Breast epithelium (tissue), 4 donors: ENCODE measurements around the gene FERMT1. TPM values are rescaled to one million over a fixed set of nuclear protein-coding genes. Genes with fewer than 3 reads are reported as not detected.

Source experiments
- DNase-seq, 2 donors: peaks; one replicate each; pipeline ENCODE4 v3.0.0-alpha.2; 2019; ENCODE audit warnings: low spot score in 2 of 2
- H3K27ac ChIP-seq, 2 donors: fragments of 200-600 bp; sonication (generic) in 1 of 2; one replicate each; pipeline ENCODE4 v1.5.1; 2016 to 2019; ENCODE audit warnings: mild to moderate bottlenecking in 1 of 2
- H3K27me3 ChIP-seq, 2 donors: fragments of 200-600 bp; sonication (generic) in 1 of 2; one replicate each; pipeline versions ENCODE4 v1.5.1 to v1.6.0; 2017 to 2019; ENCODE audit warnings: control low read depth in 1 of 2, mild to moderate bottlenecking in 1 of 2
- H3K36me3 ChIP-seq: fragments of 200-600 bp; one replicate; pipeline ENCODE4 v1.5.1; 2019
- H3K4me1 ChIP-seq, 2 donors: fragments of 200-600 bp; sonication (generic); one replicate each; pipeline ENCODE4 v1.5.1; 2016 to 2019; ENCODE audit warnings: control low read depth in 1 of 2
- H3K4me3 ChIP-seq, 3 donors: fragments of 200-600 bp; sonication (generic); 1 replicate in 2 of 3; 2 replicates in 1 of 3; pipeline ENCODE4 v1.5.1; 2016 to 2019; ENCODE audit warnings: mild to moderate bottlenecking in 3 of 3, moderate library complexity in 2 of 3
- H3K9me3 ChIP-seq, 2 donors: fragments of 200-600 bp; sonication (generic) in 1 of 2; one replicate each; pipeline ENCODE4 v1.5.1; 2016 to 2019; ENCODE audit warnings: control low read depth in 1 of 2
- CTCF ChIP-seq, 3 donors: fragments of 450-650 bp; IDR thresholded peaks; one replicate each; pipeline ENCODE4 v1.5.1; 2016 to 2017; ENCODE audit warnings: antibody characterized with exemption in 3 of 3, mild to moderate bottlenecking in 3 of 3, moderate library complexity in 3 of 3
- POLR2A ChIP-seq: fragments of 450-650 bp; IDR thresholded peaks from one replicate; pipeline ENCODE4 v1.6.1; 2016; ENCODE audit warnings: antibody characterized with exemption, mild to moderate bottlenecking, moderate library complexity
- POLR2AphosphoS5 ChIP-seq, 3 donors: sonication (generic); formaldehyde crosslinking; IDR thresholded peaks; one replicate each; pipeline ENCODE4 v1.6.1; 2017; ENCODE audit warnings: antibody characterized with exemption in 3 of 3
- intact Hi-C: fragments of 100-400 bp; cut with DNase I; formaldehyde crosslinking; loops from one replicate; pipeline ENCODE4 v1.15.1; 2023; ENCODE audit warnings: low total_unique reads
- total RNA-seq, 3 donors: library from RNA; depleted of rRNA; stranded (reverse); fragments of >200 nt; gene quantifications; one replicate each; pipeline ENCODE4 v1.1.0, GENCODE V29; 2016

The FERMT1 gene
- total RNA-seq, 3 donors from 2014 or later, result under 0.01 to 2.0 (median 0.98) TPM

GRCh38 chr20:6069669-6070068 is 53.2 kb downstream of the FERMT1 start:
- no peak for TF ChIP-seq POLR2A
- no peak for TF ChIP-seq CTCF (IDR thresholded peaks at IDR 0.05)
- no peak for TF ChIP-seq POLR2AphosphoS5 (IDR thresholded peaks at IDR 0.05)
- intact Hi-C loops, result no loop called here
- no peaks in the 10 kb centered on the region for H3K4me1 ChIP-seq

GRCh38 chr20:6067763-6068318 is 55.0 kb downstream of the FERMT1 start:
- Histone ChIP-seq H3K4me1 (no peaks in the 10 kb centered on the region), H3K27ac (no peak overlapping the region), H3K4me3 (no peak overlapping the region), H3K9me3 (no peaks in the 10 kb centered on the region), H3K27me3 (no peaks in the 10 kb centered on the region), H3K36me3 (no peaks in the 10 kb centered on the region)
- no peak for TF ChIP-seq POLR2AphosphoS5 (IDR thresholded peaks at IDR 0.05)
- TF ChIP-seq POLR2A, result no peak
- no peak for DNase-seq
- intact Hi-C loops, result no loop called here

More at GRCh38 chr20:6069669-6070068, 53.2 kb downstream of the FERMT1 start:
- H3K27me3 ChIP-seq, result no peaks in the 10 kb centered on the region
- DNase-seq, result no peak
- no peak overlapping the region for H3K4me3 ChIP-seq
- H3K27ac ChIP-seq, result no peak overlapping the region
- H3K9me3 ChIP-seq, result no peaks in the 10 kb centered on the region
- H3K36me3 ChIP-seq, result no peaks in the 10 kb centered on the region

DNA sequence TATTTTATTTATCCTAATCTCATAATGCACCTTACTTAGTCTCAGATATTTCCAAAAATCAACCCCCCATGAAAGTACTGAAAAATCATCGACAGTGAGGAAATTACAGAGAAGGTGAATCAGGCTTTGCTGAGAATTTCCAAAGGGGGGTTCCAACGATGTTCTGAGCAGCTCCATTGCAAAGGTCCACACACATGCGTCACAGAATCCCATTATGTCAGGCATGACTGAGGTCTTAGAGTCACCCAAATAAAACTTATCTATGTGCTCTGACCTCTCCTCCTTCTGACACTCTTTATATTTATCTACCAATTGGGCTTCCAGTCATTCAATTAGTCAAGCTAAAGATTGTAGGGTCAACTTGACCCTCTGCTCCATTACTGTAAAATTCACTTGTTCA is 56.2 kb downstream of the FERMT1 start:
- Histone ChIP-seq H3K27me3 (no peaks in the 10 kb centered on the region), H3K4me3 (no peak overlapping the region), H3K4me1 (no peaks in the 10 kb centered on the region), H3K27ac (no peak overlapping the region), H3K36me3 (no peaks in the 10 kb centered on the region), H3K9me3 (no peaks in the 10 kb centered on the region)
- intact Hi-C loops, result no loop called here
- DNase-seq, result no peak
- TF ChIP-seq POLR2AphosphoS5 (IDR thresholded peaks at IDR 0.05) (no peak), CTCF (IDR thresholded peaks at IDR 0.05) (no peak), POLR2A (no peak)

- H3K36me3 ChIP-seq, result no peaks in the 10 kb centered on the region
- DNase-seq, result no peak
- intact Hi-C loops, result no loop called here
- H3K4me1 ChIP-seq, result no peaks in the 10 kb centered on the region
- H3K4me3 ChIP-seq, result no peak overlapping the region
- TF ChIP-seq POLR2A (no peak), POLR2AphosphoS5 (IDR thresholded peaks at IDR 0.05) (no peak), CTCF (IDR thresholded peaks at IDR 0.05) (no peak)
- H3K27me3 ChIP-seq, result no peaks in the 10 kb centered on the region
- H3K27ac ChIP-seq, result no peak overlapping the region
- no peaks in the 10 kb centered on the region for H3K9me3 ChIP-seq
Observed at GRCh38 chr20:6061544-6061943, 61.3 kb downstream of the FERMT1 start.

- no peak for TF ChIP-seq POLR2A
- no peak for TF ChIP-seq POLR2AphosphoS5 (IDR thresholded peaks at IDR 0.05)
- no peak for TF ChIP-seq CTCF (IDR thresholded peaks at IDR 0.05)
- Histone ChIP-seq H3K27ac (no peak overlapping the region), H3K4me1 (no peaks in the 10 kb centered on the region), H3K36me3 (no peaks in the 10 kb centered on the region), H3K4me3 (no peak overlapping the region), H3K27me3 (no peaks in the 10 kb centered on the region), H3K9me3 (no peaks in the 10 kb centered on the region)
- DNase-seq, result no peak
- intact Hi-C loops, result no loop called here
Observed at GRCh38 chr20:6060213-6060612, 62.6 kb downstream of the FERMT1 start.
